Endothelial cell of umbilical vein (primary cell): ENCODE results near the gene EHMT1. TPM values are rescaled to one million over a fixed set of nuclear protein-coding genes. Genes with fewer than 3 reads are reported as not detected.

Source experiments
- BruUV-seq: library from RNA; stranded (reverse); fragments of 400-500 nt; replicated peaks from 2 replicates; lab custom pipeline; 2021; lab: Mats Ljungman, UMichigan
- CTCF ChIA-PET: fragments of 300-600, 350-600 bp; sonication (Branson Sonifier 250); formaldehyde crosslinking; loops from one replicate; lab custom pipeline; 2021; ENCODE audit warnings: antibody characterized with exemption, inconsistent platforms; lab: Charles Lee
- POLR2A ChIA-PET: fragments of 300-600, 350-600 bp; sonication (Branson Sonifier 250); formaldehyde crosslinking; loops from one replicate; lab custom pipeline; 2021; ENCODE audit warnings: antibody characterized with exemption, inconsistent platforms; lab: Charles Lee
- DNase-seq: peaks from one replicate; pipeline ENCODE4 v3.0.0-alpha.2; 2011; ENCODE audit warnings: low read depth, low spot score
- FAIRE-seq: peaks from 2 replicates; lab custom pipeline; 2011; peaks lifted over from hg19 to GRCh38; lab: Jason Lieb, UNC
- H2AFZ ChIP-seq: 2 replicates; pipeline ENCODE4 v1.6.0; 2012; ENCODE audit warnings: low read depth, low read length, control low read depth, inconsistent platforms
- H3K27ac ChIP-seq: 2 replicates; pipeline ENCODE4 v1.5.1; 2011; ENCODE audit warnings: low read depth, mild to moderate bottlenecking, control low read depth, low read length, moderate library complexity; ENCODE audit not compliant: insufficient read depth
- H3K27me3 ChIP-seq, 2 experiments: 2 replicates each; pipeline versions ENCODE4 v1.6.0 to v1.6.1; 2011; ENCODE audit warnings: low read length in 2 of 2, mixed read lengths in 1 of 2; ENCODE audit not compliant: control insufficient read depth in 2 of 2, insufficient read depth in 2 of 2
- H3K36me3 ChIP-seq, 2 experiments: 2 replicates in 1 of 2; 3 replicates in 1 of 2; pipeline ENCODE4 v1.5.1; 2011; ENCODE audit warnings: low read length in 2 of 2, mild to moderate bottlenecking in 1 of 2, moderate library complexity in 1 of 2; ENCODE audit not compliant: control insufficient read depth in 2 of 2, insufficient read depth in 2 of 2; ENCODE audit errors: extremely low read depth in 1 of 2
- H3K4me1 ChIP-seq: 3 replicates; pipeline ENCODE4 v1.5.1; 2011; ENCODE audit warnings: mild to moderate bottlenecking, low read length; ENCODE audit not compliant: control insufficient read depth, insufficient read depth; ENCODE audit errors: extremely low read depth
- H3K4me2 ChIP-seq: 2 replicates; pipeline ENCODE4 v1.6.1; 2011; ENCODE audit warnings: low read length, control low read depth, mixed read lengths; ENCODE audit not compliant: insufficient read depth
- H3K4me3 ChIP-seq, 3 experiments: fragments of 200-600 bp in 1 of 3; sonication (generic), shearing (Covaris generic) in 1 of 3; replicated peaks in 1 of 3; 2 replicates each; pipeline ENCODE4 v1.5.1; 2011 to 2016; ENCODE audit warnings: control low read depth in 3 of 3, low read length in 3 of 3, mild to moderate bottlenecking in 2 of 3, inconsistent platforms in 1 of 3, low read depth in 1 of 3, moderate library complexity in 1 of 3; ENCODE audit not compliant: insufficient read depth in 1 of 3
- H3K79me2 ChIP-seq: 2 replicates; pipeline ENCODE4 v1.6.0; 2012; ENCODE audit warnings: low read length, inconsistent platforms; ENCODE audit not compliant: control insufficient read depth, insufficient read depth
- H3K9ac ChIP-seq: replicated peaks from 2 replicates; pipeline ENCODE3; 2011; ENCODE audit warnings: low read length, control low read depth; ENCODE audit not compliant: insufficient read depth; ENCODE audit errors: extremely low read depth
- H3K9me1 ChIP-seq: replicated peaks from 3 replicates; pipeline ENCODE4 v1.6.0; 2011; ENCODE audit warnings: mild to moderate bottlenecking, low read length; ENCODE audit not compliant: control insufficient read depth, insufficient read depth; ENCODE audit errors: extremely low read depth
- H3K9me3 ChIP-seq: replicated peaks from 2 replicates; pipeline ENCODE4 v1.5.1; 2012; ENCODE audit warnings: low read length, inconsistent platforms; ENCODE audit not compliant: control insufficient read depth, insufficient read depth
- H4K20me1 ChIP-seq: replicated peaks from 2 replicates; pipeline ENCODE3; 2011; ENCODE audit warnings: mild to moderate bottlenecking, low read length; ENCODE audit not compliant: control insufficient read depth, insufficient read depth; ENCODE audit errors: extremely low read depth
- CTCF ChIP-seq, 2 donors: IDR thresholded peaks; 1 replicate in 1 of 2; 2 replicates in 1 of 2; pipeline ENCODE4 v1.5.1; 2011; ENCODE audit warnings: low read length in 2 of 2, mild to moderate bottlenecking in 2 of 2, moderate library complexity in 2 of 2, control low read depth in 1 of 2, inconsistent platforms in 1 of 2, low read depth in 1 of 2; ENCODE audit not compliant: insufficient read depth in 1 of 2; ENCODE audit errors: extremely low read depth in 1 of 2
- EZH2 ChIP-seq: IDR thresholded peaks from 2 replicates; pipeline ENCODE4 v1.6.1; 2012; ENCODE audit warnings: borderline replicate concordance, low read depth, mild to moderate bottlenecking, moderate library complexity, low read length, inconsistent platforms; ENCODE audit not compliant: severe bottlenecking
- FOS ChIP-seq: IDR thresholded peaks from 2 replicates; pipeline ENCODE4 v1.6.1; 2011; ENCODE audit warnings: mild to moderate bottlenecking, low read length, moderate library complexity, borderline replicate concordance; ENCODE audit not compliant: insufficient read depth
- GATA2 ChIP-seq: IDR thresholded peaks from 2 replicates; pipeline ENCODE4 v1.7.0; 2011; ENCODE audit warnings: low read depth, mild to moderate bottlenecking, moderate library complexity, mixed read lengths, low read length; ENCODE audit not compliant: insufficient read length, insufficient read depth
- JUN ChIP-seq: IDR thresholded peaks from 2 replicates; pipeline ENCODE4 v1.6.1; 2011; ENCODE audit warnings: borderline replicate concordance, low read depth; ENCODE audit not compliant: insufficient read length, insufficient read depth
- MAX ChIP-seq: IDR thresholded peaks from 2 replicates; pipeline ENCODE4 v1.6.1; 2011; ENCODE audit not compliant: insufficient read depth, insufficient read length
- MYC ChIP-seq: IDR thresholded peaks from one replicate; pipeline ENCODE4 v1.6.1; 2011; ENCODE audit warnings: mild to moderate bottlenecking, low read depth, low read length
- POLR2A ChIP-seq: IDR thresholded peaks from 2 replicates; pipeline ENCODE4 v1.6.1; 2012; ENCODE audit warnings: low read depth, mild to moderate bottlenecking, control low read depth, low read length
- POLR2AphosphoS5 ChIP-seq: IDR thresholded peaks from 2 replicates; pipeline ENCODE4 v1.6.1; 2012; ENCODE audit warnings: low read depth, mild to moderate bottlenecking, control low read depth, low read length, moderate library complexity; ENCODE audit not compliant: insufficient read depth
- dilution Hi-C: fragments of 300-500 bp; cut with MboI; formaldehyde crosslinking; loops from one replicate; pipeline ENCODE4 v1.15.0; 2019; ENCODE audit warnings: low sequenced_read_pairs; ENCODE audit not compliant: extremely low pct_ligation_motif_present
- intact Hi-C: fragments of 100-400 bp; cut with micrococcal nuclease; formaldehyde crosslinking; loops from one replicate; pipeline ENCODE4 v1.10.0; 2022
- polyA plus RNA-seq, 4 experiments: library from polyadenylated mRNA; depleted of rRNA in 3 of 4; stranded (reverse) in 3 of 4; unstranded in 1 of 4; fragments of >200 nt; gene quantifications; 2 replicates each; pipeline versions ENCODE4 v1.2.1 to v1.2.3, GENCODE V29; 2011 to 2012; ENCODE audit warnings: missing spikeins in 1 of 4
- total RNA-seq: library from RNA; stranded (reverse); gene quantifications from 2 replicates; pipeline ENCODE4 v1.2.3, GENCODE V29; 2021

The EHMT1 gene
- total and polyA plus RNA-seq, 2 donors (not counting 3 experiments of a cell fraction or from before 2014, with no cell fraction given): 48.2 to 104 TPM

- dilution Hi-C loops: no loop called here
- POLR2A ChIA-PET: no interaction called here
- BruUV-seq: no TSS peak
These were observed 24.1 kb downstream of the EHMT1 start for GRCh38 chr9:137642892-137643291.

More at GRCh38 chr9:137642892-137643291, 24.1 kb downstream of the EHMT1 start:
- no peak overlapping the region for H3K4me2 ChIP-seq
- no peak overlapping the region for H2AFZ ChIP-seq
- no peaks in the 10 kb centered on the region for H4K20me1 ChIP-seq
- H3K27me3 ChIP-seq: no peaks in the 10 kb centered on the region
- H3K79me2 ChIP-seq: peaks cover 89% of the 10 kb centered on the region
- CTCF ChIA-PET: interaction anchor here (0.9 kb wide), 1 partner anchor 13 kb away, joined by 3 read pairs; no protein-coding TSS in a partner anchor
- no peak for TF ChIP-seq POLR2AphosphoS5
- no peak for TF ChIP-seq JUN
- TF ChIP-seq GATA2: no peak
- TF ChIP-seq MYC: no peak
- TF ChIP-seq FOS: no peak
- no peak for TF ChIP-seq MAX
- no peak for TF ChIP-seq EZH2
- no peak for TF ChIP-seq CTCF (IDR thresholded peaks at IDR 0.05; ENCODE audit: extremely low read depth in 1 of 2, insufficient read depth in 1 of 2, low read depth in 1 of 2, low read length in 2 of 2)
- no peak for TF ChIP-seq POLR2A
- DNase-seq: no peak
- H3K27ac ChIP-seq: no peak overlapping the region
- no peak overlapping the region for H3K4me3 ChIP-seq
- no peaks in the 10 kb centered on the region for H3K4me1 ChIP-seq
- H3K9me3 ChIP-seq: no peaks in the 10 kb centered on the region
- no peaks in the 10 kb centered on the region for H3K9me1 ChIP-seq
- H3K36me3 ChIP-seq: peaks cover 0 to 8% of the 10 kb centered on the region in 2 experiments
- no peak for FAIRE-seq
- intact Hi-C loops: no loop called here
- H3K9ac ChIP-seq: no peak overlapping the region
